Immature natural killer cell (primary cell): ENCODE measurements around the gene CIRBP. TPM values are rescaled to one million over a fixed set of nuclear protein-coding genes. Genes with fewer than 3 reads are reported as not detected.

Source experiments
- polyA plus RNA-seq, 3 donors: library from polyadenylated mRNA; unstranded; fragments of 300-500 nt; fragmentation: Illumina TruSeq; gene quantifications; one replicate each; pipeline ENCODE4 v1.2.3, GENCODE V29; 2021

CIRBP gene
- polyA plus RNA-seq, 3 donors from 2014 or later, result 146 to 246 (median 197) TPM

Other genes starting within 250 kb of the CIRBP start
- 100 to 1,000 TPM in 1 of 3 donors, 10 to 100 TPM in 2; 45.6 to 102 (median 61.1) TPM for gene TMEM259, start 248.2 kb upstream of the CIRBP start, polyA plus RNA-seq
- not detected for gene RNU6-2, start 247.8 kb upstream of the CIRBP start, polyA plus RNA-seq
- 100 to 1,000 TPM; 227 to 382 (median 255) TPM for gene CNN2, start 242.7 kb upstream of the CIRBP start, polyA plus RNA-seq
- gene ABCA7, start 229.2 kb upstream of the CIRBP start, polyA plus RNA-seq, result 10 to 100 TPM in 1 of 3 donors, 1 to 10 TPM in 2; 4.5 to 13.3 (median 5.2) TPM
- 100 to 1,000 TPM; 164 to 417 (median 169) TPM for gene ARHGAP45, start 202.2 kb upstream of the CIRBP start, polyA plus RNA-seq
- 100 to 1,000 TPM; 182 to 288 (median 237) TPM for gene POLR2E, start 174.0 kb upstream of the CIRBP start, polyA plus RNA-seq
- gene GPX4, start 165.3 kb upstream of the CIRBP start, polyA plus RNA-seq, result 100 to 1,000 TPM; 225 to 320 (median 280) TPM
- gene SBNO2, start 95.1 kb upstream of the CIRBP start, polyA plus RNA-seq, result 1 to 10 TPM in 1 of 3 donors, under 1 TPM in 2; 0.27 to 3.4 (median 0.89) TPM
- 10 to 100 TPM; 10.8 to 14.5 (median 11.7) TPM for gene STK11, start 63.6 kb upstream of the CIRBP start, polyA plus RNA-seq
- not detected for gene CBARP, start 31.3 kb upstream of the CIRBP start, polyA plus RNA-seq
- 100 to 1,000 TPM; 145 to 310 (median 303) TPM for gene ATP5F1D, start 27.6 kb upstream of the CIRBP start, polyA plus RNA-seq
- 10 to 100 TPM in 2 of 3 donors, 1 to 10 TPM in 1; 4.9 to 16.0 (median 10.8) TPM for gene MIDN, start 20.7 kb upstream of the CIRBP start, polyA plus RNA-seq
- gene FAM174C, start 6.2 kb downstream of the CIRBP start, polyA plus RNA-seq, result 10 to 100 TPM; 50.5 to 98.4 (median 86.9) TPM
- gene EFNA2, start 16.5 kb downstream of the CIRBP start, polyA plus RNA-seq, result not detected
- 100 to 1,000 TPM; 209 to 227 (median 213) TPM for gene NDUFS7, start 114.6 kb downstream of the CIRBP start, polyA plus RNA-seq
- 10 to 100 TPM in 2 of 3 donors, 1 to 10 TPM in 1; 7.9 to 16.5 (median 10.5) TPM for gene GAMT, start 132.2 kb downstream of the CIRBP start, polyA plus RNA-seq
- 10 to 100 TPM in 1 of 3 donors, 1 to 10 TPM in 2; 4.3 to 10.3 (median 8.0) TPM for gene DAZAP1, start 138.3 kb downstream of the CIRBP start, polyA plus RNA-seq
- gene RPS15, start 169.1 kb downstream of the CIRBP start, polyA plus RNA-seq, result 1,000 to 10,000 TPM; 1,383 to 2,244 (median 1,622) TPM
- under 1 TPM in 1 of 3 donors, not detected in 2; 0.06 TPM for gene APC2, start 180.8 kb downstream of the CIRBP start, polyA plus RNA-seq
- 10 to 100 TPM; 57.4 to 61.6 (median 61.2) TPM for gene C19orf25, start 209.9 kb downstream of the CIRBP start, polyA plus RNA-seq
- under 1 TPM in 2 of 3 donors, not detected in 1; 0.25 to 0.33 TPM for gene PCSK4, start 221.0 kb downstream of the CIRBP start, polyA plus RNA-seq
- 1 to 10 TPM; 4.0 to 7.1 (median 6.4) TPM for gene REEP6, start 221.8 kb downstream of the CIRBP start, polyA plus RNA-seq
- gene ADAMTSL5, start 243.7 kb downstream of the CIRBP start, polyA plus RNA-seq, result under 1 TPM in 1 of 3 donors, not detected in 2; 0.43 TPM